Retinal pigment epithelial cell (primary cell): ENCODE data around the gene RAB15.

Source experiments
- DNase-seq: peaks from one replicate; pipeline ENCODE4 v3.0.0-alpha.2; 2010; ENCODE audit warnings: low read depth
- H3K4me3 ChIP-seq: 2 replicates; pipeline ENCODE4 v1.5.1; 2011; ENCODE audit warnings: mild to moderate bottlenecking, low read length, control low read depth, moderate library complexity
- TF ChIP-seq, protein P1 (sequence below): conservative IDR thresholded peaks from 2 replicates; pipeline ENCODE4 v1.5.1; 2011; ENCODE audit warnings: low read depth, low read length, control low read depth, inconsistent platforms

RAB15 gene

DNA sequence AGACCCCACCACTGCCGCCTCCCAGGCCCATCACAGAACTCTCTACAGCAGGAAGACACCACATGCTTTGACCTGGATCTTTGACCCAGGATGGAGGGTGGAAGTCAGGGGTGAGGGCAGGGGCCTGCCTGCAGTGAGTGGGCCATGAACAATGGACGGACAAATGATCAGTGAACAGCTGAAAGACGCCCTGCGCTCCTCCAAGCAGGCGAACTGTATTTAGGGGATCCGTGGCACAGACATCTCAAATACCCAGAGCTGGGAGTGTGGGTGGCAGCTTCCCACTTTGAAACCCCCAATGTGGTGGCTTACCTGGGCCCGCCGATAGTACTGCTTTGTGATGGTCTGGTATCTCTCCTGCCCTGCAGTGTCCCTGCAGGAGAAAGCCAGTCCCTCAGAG, 20.8 kb downstream of the RAB15 start:
- H3K4me3 ChIP-seq = no peak overlapping the region
- DNase-seq = no peak
- TF ChIP-seq, protein P1, sequence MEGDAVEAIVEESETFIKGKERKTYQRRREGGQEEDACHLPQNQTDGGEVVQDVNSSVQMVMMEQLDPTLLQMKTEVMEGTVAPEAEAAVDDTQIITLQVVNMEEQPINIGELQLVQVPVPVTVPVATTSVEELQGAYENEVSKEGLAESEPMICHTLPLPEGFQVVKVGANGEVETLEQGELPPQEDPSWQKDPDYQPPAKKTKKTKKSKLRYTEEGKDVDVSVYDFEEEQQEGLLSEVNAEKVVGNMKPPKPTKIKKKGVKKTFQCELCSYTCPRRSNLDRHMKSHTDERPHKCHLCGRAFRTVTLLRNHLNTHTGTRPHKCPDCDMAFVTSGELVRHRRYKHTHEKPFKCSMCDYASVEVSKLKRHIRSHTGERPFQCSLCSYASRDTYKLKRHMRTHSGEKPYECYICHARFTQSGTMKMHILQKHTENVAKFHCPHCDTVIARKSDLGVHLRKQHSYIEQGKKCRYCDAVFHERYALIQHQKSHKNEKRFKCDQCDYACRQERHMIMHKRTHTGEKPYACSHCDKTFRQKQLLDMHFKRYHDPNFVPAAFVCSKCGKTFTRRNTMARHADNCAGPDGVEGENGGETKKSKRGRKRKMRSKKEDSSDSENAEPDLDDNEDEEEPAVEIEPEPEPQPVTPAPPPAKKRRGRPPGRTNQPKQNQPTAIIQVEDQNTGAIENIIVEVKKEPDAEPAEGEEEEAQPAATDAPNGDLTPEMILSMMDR = no peak

DNA sequence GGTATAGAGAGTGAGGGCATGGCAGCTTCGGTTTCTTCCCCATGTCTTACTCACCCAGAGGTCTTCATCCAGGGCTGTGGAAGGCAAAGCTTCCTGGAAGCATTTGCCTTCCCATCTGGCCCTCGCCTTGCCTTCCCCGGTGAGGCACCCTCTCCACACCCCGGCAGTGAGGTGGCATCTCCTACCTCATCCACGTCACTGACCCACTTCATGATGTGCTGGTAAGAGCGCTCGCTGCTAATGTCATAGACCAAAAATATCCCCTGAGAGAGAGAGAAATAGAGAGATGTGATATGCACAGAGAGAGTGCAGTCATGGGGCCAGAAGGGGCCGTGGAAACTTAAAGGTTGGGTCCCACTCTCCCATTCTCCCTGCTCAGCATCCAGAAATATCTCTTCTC, 21.2 kb downstream of the RAB15 start:
- H3K4me3 ChIP-seq = no peak overlapping the region
- TF ChIP-seq, protein P1 = no peak
- no peak for DNase-seq

DNA sequence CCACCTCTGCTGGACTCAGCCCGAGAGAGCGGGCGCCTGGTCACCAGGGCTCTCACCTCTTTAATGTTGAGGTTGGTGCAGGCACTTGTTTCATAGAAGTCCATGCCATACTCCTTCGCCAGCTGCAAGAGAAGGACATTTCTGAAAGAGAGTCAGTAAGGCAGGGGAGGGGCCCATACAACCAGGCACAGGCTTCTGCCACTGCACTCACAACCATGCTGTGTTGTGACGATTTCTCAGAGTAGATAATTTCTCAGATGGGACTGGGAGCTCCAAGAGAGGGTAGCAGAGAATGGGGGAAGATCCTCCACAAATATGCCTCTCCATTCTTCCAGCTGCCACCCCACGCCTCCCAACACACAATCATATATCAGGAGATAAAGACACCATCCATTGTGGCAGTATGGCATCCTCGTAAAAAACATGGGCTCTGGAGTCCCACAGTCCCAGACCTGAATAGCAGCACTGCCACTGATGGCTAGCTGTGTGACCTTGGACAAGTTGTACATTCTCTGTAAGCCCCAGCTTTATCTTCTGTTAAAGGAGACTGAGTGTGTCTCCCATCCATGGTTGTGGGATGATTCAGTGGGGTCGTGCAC, 23.4 kb downstream of the RAB15 start:
- no peak overlapping the region for H3K4me3 ChIP-seq
- TF ChIP-seq, protein P1 = no peak
- no peak for DNase-seq

DNA sequence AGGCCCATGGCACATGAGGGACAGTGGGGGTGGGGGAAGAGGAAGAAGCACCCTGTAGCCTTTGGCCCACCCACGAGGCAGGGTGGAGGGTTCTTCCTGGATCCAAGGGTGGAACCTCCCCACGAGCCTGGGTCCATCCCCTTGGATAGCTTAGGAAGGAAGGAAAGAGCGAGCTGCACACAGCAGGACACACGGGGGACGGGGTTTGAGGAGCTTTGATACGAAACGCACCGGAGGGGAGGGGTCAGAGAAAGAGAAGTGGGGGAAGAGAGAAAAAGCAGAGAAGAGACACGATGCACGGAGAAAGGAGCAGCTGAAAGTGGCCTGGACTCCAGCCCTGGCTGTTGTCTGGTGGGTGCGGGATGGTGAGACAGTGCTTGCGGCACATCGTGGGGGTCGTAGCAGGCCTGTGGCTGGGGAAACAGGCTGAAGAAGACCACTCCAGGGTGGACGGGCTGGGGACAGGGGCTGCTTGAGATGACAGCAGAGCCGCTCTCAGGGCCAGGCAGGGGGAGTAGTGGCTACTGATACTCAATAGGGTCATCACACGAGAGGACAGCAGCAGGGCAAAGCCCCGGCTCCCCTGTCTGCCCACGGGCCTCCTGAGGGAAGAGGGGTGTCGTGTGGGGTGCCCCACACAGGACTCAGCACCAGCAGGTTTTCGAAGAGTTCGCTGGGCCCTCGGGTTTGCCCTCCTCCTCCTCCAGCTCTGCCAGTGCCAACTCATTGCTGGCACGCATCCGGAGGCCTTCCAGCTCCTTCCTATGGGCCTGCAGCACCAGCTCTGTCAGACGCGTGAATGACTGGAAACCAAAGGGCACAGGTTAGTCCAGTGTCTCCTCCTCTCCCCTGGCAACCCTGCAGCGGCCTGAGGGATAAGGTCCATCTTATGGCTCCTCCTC, 24.2 kb downstream of the RAB15 start:
- TF ChIP-seq, protein P1 = no peak
- no peak for DNase-seq
- H3K4me3 ChIP-seq = no peak overlapping the region

DNA sequence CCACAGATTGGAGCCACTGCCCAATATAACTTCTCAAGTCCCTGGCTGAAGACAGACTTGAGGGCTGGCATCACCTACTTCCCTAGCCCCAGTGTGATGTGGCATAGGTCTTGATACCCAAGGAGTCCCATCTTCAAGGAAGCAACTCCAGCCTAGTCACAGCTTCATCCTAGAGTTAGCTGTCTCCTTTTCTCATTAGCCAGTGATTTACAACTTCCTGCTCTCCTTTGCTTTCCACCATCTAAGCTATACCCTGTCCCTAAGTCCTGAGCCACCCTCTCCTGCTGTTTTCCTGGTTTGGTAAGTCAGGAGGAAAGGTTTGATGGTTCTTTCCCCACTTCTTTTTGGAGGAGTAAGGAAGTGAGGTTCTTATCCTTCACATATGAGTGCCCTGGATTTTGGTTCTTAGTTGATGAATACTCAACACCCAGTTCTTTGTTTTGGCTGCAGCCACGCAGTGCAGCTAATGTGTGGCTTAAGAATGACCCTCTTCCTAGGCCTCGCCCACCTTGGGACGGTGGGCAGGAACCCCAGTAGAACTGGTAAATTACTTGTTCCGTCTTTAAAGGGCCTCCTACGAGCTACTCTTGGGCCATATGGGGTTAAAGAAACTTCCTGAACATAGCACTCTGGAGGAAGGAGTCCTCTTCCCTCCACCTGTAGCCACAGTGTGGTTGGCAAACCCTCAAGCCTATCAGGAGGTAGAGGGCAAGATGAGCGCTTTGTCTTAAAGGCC, 25.7 kb downstream of the RAB15 start:
- TF ChIP-seq, protein P1 = no peak
- H3K4me3 ChIP-seq = no peak overlapping the region
- DNase-seq = no peak

DNA sequence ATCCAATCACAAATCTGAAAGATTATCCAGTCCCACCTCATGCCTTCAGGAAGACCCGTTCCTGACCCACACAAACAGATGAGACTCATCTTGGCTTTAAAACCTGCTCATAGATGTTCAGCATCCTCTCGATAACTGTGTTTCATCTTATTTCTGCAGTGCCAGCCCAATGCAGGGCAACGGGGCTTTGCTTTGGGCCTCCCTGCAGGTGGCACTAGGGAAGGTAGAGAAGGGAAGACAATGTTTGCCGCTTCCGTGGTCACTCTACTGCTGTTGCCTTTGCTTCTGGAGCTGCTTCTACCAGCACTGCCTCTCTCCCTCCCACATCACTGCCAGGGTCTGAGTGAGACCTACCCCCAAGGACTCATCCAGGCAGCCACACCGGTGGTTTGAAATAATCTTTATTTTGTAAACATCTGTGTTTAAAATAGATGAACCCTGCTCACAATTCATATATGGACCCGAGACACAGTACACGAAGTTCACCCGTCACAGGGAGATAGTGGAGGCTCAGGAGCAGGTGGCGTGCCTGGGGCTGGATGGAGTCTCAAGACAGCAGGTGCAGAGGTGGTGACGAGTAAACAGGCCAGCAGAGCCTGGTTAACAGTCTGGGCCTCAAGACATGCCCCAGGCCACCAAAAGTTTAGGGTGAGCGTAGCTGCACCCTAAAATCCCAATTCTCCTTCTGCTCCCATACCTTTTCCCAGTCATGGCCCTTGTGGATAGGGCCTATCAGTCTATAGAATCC, 26.5 kb downstream of the RAB15 start:
- DNase-seq = no peak
- no peak overlapping the region for H3K4me3 ChIP-seq
- TF ChIP-seq, protein P1 = no peak
